H1 (cell line): ENCODE data around the gene CTIF. TPM values are rescaled to one million over a fixed set of nuclear protein-coding genes. Genes with fewer than 3 reads are reported as not detected.

Experiments used
- CTCF ChIA-PET: fragments of 300-600 bp; sonication (Branson Sonifier 250); formaldehyde crosslinking; loops from one replicate; lab custom pipeline; 2021; ENCODE audit not compliant: partially characterized antibody; lab: Charles Lee
- POLR2A ChIA-PET: fragments of 300-600 bp; sonication (Branson Sonifier 250); formaldehyde crosslinking; loops from one replicate; lab custom pipeline; 2021; ENCODE audit warnings: inconsistent platforms; ENCODE audit not compliant: partially characterized antibody; lab: Charles Lee
- DNase-seq, 2 experiments: peaks; one replicate each; pipeline versions ENCODE4 v3.0.0 to v3.0.0-alpha.2; 2010 to 2022; ENCODE audit warnings: low spot score in 2 of 2, low read depth in 1 of 2, mixed read lengths in 1 of 2
- FAIRE-seq: peaks from 2 replicates; lab custom pipeline; 2011; peaks lifted over from hg19 to GRCh38; lab: Jason Lieb, UNC
- H2AFZ ChIP-seq: 2 replicates; pipeline ENCODE4 v1.8.1; 2012; ENCODE audit warnings: low read length, inconsistent platforms
- H2AK5ac ChIP-seq: 2 replicates; pipeline ENCODE4 v1.6.1; 2013; ENCODE audit warnings: low read depth, low read length
- H2BK120ac ChIP-seq: replicated peaks from 2 replicates; pipeline ENCODE3; 2013; ENCODE audit warnings: low read depth, low read length, inconsistent platforms
- H2BK12ac ChIP-seq: 2 replicates; pipeline ENCODE4 v1.6.1; 2013; ENCODE audit warnings: low read depth, low read length
- H2BK15ac ChIP-seq: 2 replicates; pipeline ENCODE4 v1.6.1; 2013; ENCODE audit warnings: low read length
- H2BK20ac ChIP-seq: 2 replicates; pipeline ENCODE4 v1.6.1; 2013; ENCODE audit warnings: low read length
- H2BK5ac ChIP-seq: 2 replicates; pipeline ENCODE4 v1.6.1; 2013; ENCODE audit warnings: low read depth, low read length
- H3K14ac ChIP-seq: 2 replicates; pipeline ENCODE4 v1.6.1; 2013; ENCODE audit warnings: inconsistent platforms; ENCODE audit not compliant: insufficient read length
- H3K18ac ChIP-seq: 2 replicates; pipeline ENCODE4 v1.6.1; 2013; ENCODE audit warnings: low read length; ENCODE audit errors: extremely low read depth
- H3K23ac ChIP-seq: 2 replicates; pipeline ENCODE4 v1.6.1; 2013; ENCODE audit warnings: inconsistent platforms; ENCODE audit not compliant: insufficient read length
- H3K23me2 ChIP-seq: 2 replicates; pipeline ENCODE4 v1.6.1; 2013; ENCODE audit warnings: low read depth, low read length
- H3K27ac ChIP-seq: 2 replicates; pipeline ENCODE4 v1.6.1; 2011; ENCODE audit warnings: low read depth, low read length, inconsistent platforms
- H3K27me3 ChIP-seq, 4 experiments: replicated peaks in 1 of 4; 1 replicate in 1 of 4; 2 replicates in 3 of 4; pipeline versions ENCODE4 v1.6.1 to v1.8.1; 2011 to 2013; ENCODE audit warnings: low read length in 3 of 4, mild to moderate bottlenecking in 3 of 4, inconsistent platforms in 2 of 4, mixed read lengths in 2 of 4, moderate library complexity in 1 of 4; ENCODE audit not compliant: control insufficient read depth in 3 of 4, insufficient read depth in 3 of 4; ENCODE audit errors: extremely low read depth in 1 of 4
- H3K36me3 ChIP-seq, 4 experiments: 2 replicates each; pipeline versions ENCODE4 v1.6.1 to v1.8.1; 2011 to 2013; ENCODE audit warnings: mild to moderate bottlenecking in 4 of 4, low read length in 3 of 4, moderate library complexity in 2 of 4, control low read depth in 1 of 4, inconsistent platforms in 1 of 4; ENCODE audit not compliant: insufficient read depth in 4 of 4, control insufficient read depth in 2 of 4
- H3K4ac ChIP-seq: replicated peaks from 2 replicates; pipeline ENCODE3; 2013; ENCODE audit warnings: low read length, low read depth, mixed read lengths, inconsistent platforms; ENCODE audit not compliant: insufficient read length
- H3K4me1 ChIP-seq, 4 experiments: replicated peaks in 1 of 4; 1 replicate in 1 of 4; 2 replicates in 3 of 4; pipeline versions ENCODE4 v1.6.1 to v1.8.1; 2011 to 2013; ENCODE audit warnings: low read length in 3 of 4, inconsistent platforms in 2 of 4, mixed read lengths in 1 of 4; ENCODE audit not compliant: insufficient read depth in 4 of 4, control insufficient read depth in 3 of 4
- H3K4me2 ChIP-seq, 2 experiments: 2 replicates each; pipeline versions ENCODE4 v1.6.1 to v1.8.1; 2011 to 2013; ENCODE audit warnings: low read depth in 2 of 2, low read length in 2 of 2, control low read depth in 1 of 2, inconsistent platforms in 1 of 2, mild to moderate bottlenecking in 1 of 2; ENCODE audit not compliant: insufficient read depth in 1 of 2
- H3K4me3 ChIP-seq, 4 experiments: fragments of 200-600, 300-600 bp in 1 of 4; sonication (generic), shearing (Covaris generic), sonication (Bioruptor Twin) in 1 of 4; 2 replicates each; pipeline versions ENCODE4 v1.5.1 to v1.8.1; 2011 to 2016; ENCODE audit warnings: low read length in 4 of 4, low read depth in 3 of 4, control low read depth in 2 of 4, inconsistent platforms in 2 of 4, mild to moderate bottlenecking in 2 of 4, mixed read lengths in 1 of 4, moderate library complexity in 1 of 4; ENCODE audit not compliant: insufficient read depth in 2 of 4; ENCODE audit errors: extremely low read depth in 1 of 4
- H3K56ac ChIP-seq: replicated peaks from 2 replicates; pipeline ENCODE3; 2013; ENCODE audit warnings: low read depth, mild to moderate bottlenecking, mixed read lengths, low read length, inconsistent platforms; ENCODE audit not compliant: insufficient read length
- H3K79me1 ChIP-seq: 2 replicates; pipeline ENCODE4 v1.6.1; 2013; ENCODE audit warnings: low read depth, low read length, control low read depth
- H3K79me2 ChIP-seq, 2 experiments: 2 replicates each; pipeline versions ENCODE4 v1.6.1 to v1.8.1; 2012 to 2013; ENCODE audit warnings: low read length in 2 of 2, mild to moderate bottlenecking in 2 of 2, inconsistent platforms in 1 of 2; ENCODE audit not compliant: insufficient read depth in 2 of 2, control insufficient read depth in 1 of 2
- H3K9ac ChIP-seq, 4 experiments: replicated peaks in 1 of 4; 1 replicate in 1 of 4; 2 replicates in 3 of 4; pipeline versions ENCODE4 v1.6.1 to v1.8.1; 2011 to 2013; ENCODE audit warnings: low read depth in 3 of 4, low read length in 3 of 4, control low read depth in 2 of 4, mild to moderate bottlenecking in 2 of 4, moderate library complexity in 2 of 4, inconsistent platforms in 1 of 4; ENCODE audit errors: extremely low read depth in 1 of 4
- H3K9me3 ChIP-seq, 2 experiments: 2 replicates each; pipeline versions ENCODE4 v1.6.1 to v1.8.1; 2012 to 2013; ENCODE audit warnings: mild to moderate bottlenecking in 2 of 2, moderate library complexity in 2 of 2, control low read depth in 1 of 2, inconsistent platforms in 1 of 2, low read depth in 1 of 2, low read length in 1 of 2, mixed read lengths in 1 of 2; ENCODE audit not compliant: insufficient read depth in 2 of 2
- H4K20me1 ChIP-seq, 2 experiments: replicated peaks in 1 of 2; 2 replicates each; pipeline versions ENCODE3 to v1.8.1; 2011 to 2013; ENCODE audit warnings: inconsistent platforms in 2 of 2, low read length in 2 of 2, mild to moderate bottlenecking in 1 of 2; ENCODE audit not compliant: insufficient read depth in 2 of 2, control insufficient read depth in 1 of 2
- H4K5ac ChIP-seq: 2 replicates; pipeline ENCODE4 v1.6.1; 2013; ENCODE audit warnings: low read length, low read depth, mixed read lengths, inconsistent platforms; ENCODE audit not compliant: insufficient read length
- H4K8ac ChIP-seq: 2 replicates; pipeline ENCODE4 v1.8.0; 2013; ENCODE audit warnings: mild to moderate bottlenecking, moderate library complexity, low read length, inconsistent platforms; ENCODE audit not compliant: insufficient read depth; ENCODE audit errors: extremely low read depth
- H4K91ac ChIP-seq: replicated peaks from 2 replicates; pipeline ENCODE3; 2013; ENCODE audit warnings: low read length, mixed read lengths, inconsistent platforms; ENCODE audit not compliant: insufficient read length
- ATF3 ChIP-seq: IDR thresholded peaks from 2 replicates; pipeline ENCODE4 v1.6.1; 2011; ENCODE audit warnings: low read depth, mild to moderate bottlenecking, low read length; ENCODE audit not compliant: insufficient read depth
- CBX8 ChIP-seq: fragments of 300-800, 300-1000 bp; sonication (generic); IDR thresholded peaks from 2 replicates; pipeline ENCODE4 v1.7.1; 2016; ENCODE audit warnings: low read depth, low read length, borderline replicate concordance
- E2F6 ChIP-seq: IDR thresholded peaks from 2 replicates; pipeline ENCODE4 v1.6.1; 2012; ENCODE audit warnings: inconsistent platforms
- GTF2F1 ChIP-seq: IDR thresholded peaks from 2 replicates; pipeline ENCODE4 v1.6.1; 2012; ENCODE audit warnings: low read depth, low read length, improper control_type of control experiment, borderline replicate concordance
- HDAC6 ChIP-seq: IDR thresholded peaks from one replicate; pipeline ENCODE4 v1.7.1; 2012; ENCODE audit warnings: low read depth, mild to moderate bottlenecking, inconsistent platforms, low read length, moderate library complexity
- KDM1A ChIP-seq: fragments of 200-600, 300-600 bp; sonication (generic); IDR thresholded peaks from 2 replicates; pipeline ENCODE4 v1.7.1; 2016; ENCODE audit warnings: mild to moderate bottlenecking, low read length, borderline replicate concordance
- RFX5 ChIP-seq: IDR thresholded peaks from 2 replicates; pipeline ENCODE4 v1.6.1; 2011; ENCODE audit warnings: low read depth, low read length, improper control_type of control experiment, borderline replicate concordance
- TAF7 ChIP-seq: optimal IDR thresholded peaks from 2 replicates; pipeline ENCODE3; 2011; ENCODE audit warnings: low read depth, mild to moderate bottlenecking, inconsistent platforms, low read length, moderate library complexity, borderline replicate concordance
- USF2 ChIP-seq: IDR thresholded peaks from 2 replicates; pipeline ENCODE4 v1.6.1; 2011; ENCODE audit warnings: low read length, improper control_type of control experiment
- ZNF274 ChIP-seq: IDR thresholded peaks from 2 replicates; pipeline ENCODE4 v1.7.0; 2012; ENCODE audit warnings: low read length, borderline replicate concordance; ENCODE audit errors: extremely low read depth
- WGBS, 2 experiments: shearing (Covaris generic) in 1 of 2; methylation state at CpG; one replicate each; pipeline versions ENCODE4 v1.1.6 to v1.1.7; 2013 to 2015; ENCODE audit warnings: low lambda C conversion rate in 2 of 2, mixed read lengths in 2 of 2, inconsistent platforms in 1 of 2, low coverage in 1 of 2, missing lambda C conversion rate in 1 of 2; ENCODE audit not compliant: insufficient replicate concordance in 2 of 2, insufficient coverage in 1 of 2, insufficient read length in 1 of 2; ENCODE audit errors: extremely low coverage in 1 of 2, missing lambda C conversion rate in 1 of 2; 5-methylcytosine and 5-hydroxymethylcytosine counted together
- polyA plus RNA-seq, 7 experiments: library from polyadenylated mRNA; depleted of rRNA in 3 of 7; stranded (reverse) in 5 of 7; unstranded in 2 of 7; fragments of >200 nt in 5 of 7; fragments of 200-250 nt in 2 of 7; gene quantifications; 1 replicate in 5 of 7; 2 replicates in 1 of 7; 4 replicates in 1 of 7; pipeline versions ENCODE4 v1.2.1 to v1.2.3, GENCODE V29; 2011 to 2013; ENCODE audit warnings: missing spikeins in 2 of 7, mixed read lengths in 2 of 7
- total RNA-seq: library from RNA; stranded (reverse); fragmentation: NEBNext Ultra II Directional; extraction: Animal tissue kit (Norgen Biotek cat#: 25700); gene quantifications from 2 replicates; pipeline ENCODE4 v1.2.1, GENCODE V29; 2021

The CTIF gene
- total and polyA plus RNA-seq, 2 of the 8 experiments (the other 6 are each of a cell fraction or from before 2014, with no cell fraction given): 9.0 to 17.8 TPM

GRCh38 chr18:48863432-48864065, 324.7 kb downstream of the CTIF start:
- H4K91ac ChIP-seq: no peak overlapping the region
- no peak overlapping the region for H2BK120ac ChIP-seq
- POLR2A ChIA-PET: no interaction called here
- no peak overlapping the region for H2BK12ac ChIP-seq
- H4K8ac ChIP-seq: peak overlapping the region; percentile 12; the same call in 1 of the 2 replicates
- FAIRE-seq (no peak), DNase-seq (no peak)
- WGBS, 2 experiments: 96% methylated on average over 7 of the region's 8 CpGs; no CpG with 5 or more reads in 1 of the 2 experiments
- H3K36me3 ChIP-seq: no peaks in the 10 kb centered on the region
- H2BK20ac ChIP-seq: no peak overlapping the region
- H3K23ac ChIP-seq: no peak overlapping the region
- H2BK15ac ChIP-seq: no peak overlapping the region
- no peak overlapping the region for H3K56ac ChIP-seq
- no peaks in the 10 kb centered on the region; a peak in 1 of 7 replicates for H3K27me3 ChIP-seq
- no peak overlapping the region for H3K14ac ChIP-seq
- 0 out of 2 replicates have a peak, but pooled peaks cover 2% of the 10 kb centered on the region for H3K23me2 ChIP-seq
- no peak overlapping the region for H2BK5ac ChIP-seq
- no peaks in the 10 kb centered on the region for H3K79me1 ChIP-seq
- no peak overlapping the region for H2AFZ ChIP-seq
- H4K20me1 ChIP-seq: no peaks in the 10 kb centered on the region
- H3K4me3 ChIP-seq: no peak overlapping the region
- no peaks in the 10 kb centered on the region for H3K79me2 ChIP-seq
- CTCF ChIA-PET: interaction anchor here (0.6 to 1.5 kb wide), 3 partner anchors 17 to 80 kb away, joined by 3 to 6 read pairs (median 3); no protein-coding TSS in a partner anchor
- H3K27ac ChIP-seq: no peak overlapping the region
- H2AK5ac ChIP-seq: no peak overlapping the region
- H3K4ac ChIP-seq: no peak overlapping the region
- no peak overlapping the region for H4K5ac ChIP-seq
- H3K18ac ChIP-seq: no peak overlapping the region
- peaks cover 0 to 29% (median 22%) of the 10 kb centered on the region in 4 experiments; a peak in 6 of 7 replicates for H3K4me1 ChIP-seq
- H3K4me2 ChIP-seq: no peak overlapping the region
- peaks cover 3% of the 10 kb centered on the region in 2 experiments; a peak in 2 of 4 replicates for H3K9me3 ChIP-seq
- no peak overlapping the region for H3K9ac ChIP-seq
- TF ChIP-seq ZNF274: no peak
- no peak for TF ChIP-seq TAF7
- TF ChIP-seq RFX5: no peak
- TF ChIP-seq CBX8: no peak
- TF ChIP-seq KDM1A: no peak
- TF ChIP-seq E2F6: no peak
- TF ChIP-seq GTF2F1: no peak
- no peak for TF ChIP-seq ATF3
- TF ChIP-seq HDAC6: no peak
- no peak for TF ChIP-seq USF2
